Inflammatory macrophage treated with lipopolysaccharide for 1 hour (primary cell): Measurements from ENCODE around the gene SCO2.

ENCODE experiments used
- DNase-seq, 2 donors: peaks; one replicate each; pipeline ENCODE4 v3.0.0-alpha.2; 2020 to 2022

The SCO2 gene

GRCh38 chr22:50473855-50474671 lies 51.3 kb downstream of the SCO2 start:
- DNase-seq = peak in 1 of 2 donors; percentile 37
